MG63 (cell line): Measurements from ENCODE around the gene GALNS. TPM values are rescaled to one million over a fixed set of nuclear protein-coding genes. Genes with fewer than 3 reads are reported as not detected.
"Not testable (repeated sequence)": the region's sequence is repeated elsewhere in the genome, so short reads cannot be mapped to it uniquely, and the experiment has no call there.

ENCODE experiments used
- DNase-seq: peaks from one replicate; pipeline ENCODE4 v3.0.0-alpha.2; 2020
- H3K27me3 ChIP-seq: fragments of 250-450 bp; sonication (Bioruptor Pico); 2 replicates; pipeline ENCODE4 v1.5.1; 2020; ENCODE audit warnings: mild to moderate bottlenecking, moderate library complexity
- H3K36me3 ChIP-seq: fragments of 250-450 bp; sonication (Bioruptor Pico); 2 replicates; pipeline ENCODE4 v1.5.1; 2020; ENCODE audit warnings: mild to moderate bottlenecking, moderate library complexity
- H3K4me3 ChIP-seq: fragments of 250-450 bp; sonication (Bioruptor Pico); 2 replicates; pipeline ENCODE4 v1.5.1; 2020; ENCODE audit warnings: mild to moderate bottlenecking, moderate library complexity
- H3K9me3 ChIP-seq: fragments of 250-450 bp; sonication (Bioruptor Pico); 2 replicates; pipeline ENCODE4 v1.5.1; 2020; ENCODE audit warnings: mild to moderate bottlenecking, moderate library complexity
- total RNA-seq: library from RNA; depleted of rRNA; stranded (reverse); fragments of >200 nt; shearing (Covaris generic); gene quantifications from 2 replicates; pipeline ENCODE4 v1.2.3, GENCODE V29; 2014; ENCODE audit warnings: low replicate concordance

GALNS gene
- total RNA-seq, 1 experiment from 2014 or later, result 11.3 TPM

DNA sequence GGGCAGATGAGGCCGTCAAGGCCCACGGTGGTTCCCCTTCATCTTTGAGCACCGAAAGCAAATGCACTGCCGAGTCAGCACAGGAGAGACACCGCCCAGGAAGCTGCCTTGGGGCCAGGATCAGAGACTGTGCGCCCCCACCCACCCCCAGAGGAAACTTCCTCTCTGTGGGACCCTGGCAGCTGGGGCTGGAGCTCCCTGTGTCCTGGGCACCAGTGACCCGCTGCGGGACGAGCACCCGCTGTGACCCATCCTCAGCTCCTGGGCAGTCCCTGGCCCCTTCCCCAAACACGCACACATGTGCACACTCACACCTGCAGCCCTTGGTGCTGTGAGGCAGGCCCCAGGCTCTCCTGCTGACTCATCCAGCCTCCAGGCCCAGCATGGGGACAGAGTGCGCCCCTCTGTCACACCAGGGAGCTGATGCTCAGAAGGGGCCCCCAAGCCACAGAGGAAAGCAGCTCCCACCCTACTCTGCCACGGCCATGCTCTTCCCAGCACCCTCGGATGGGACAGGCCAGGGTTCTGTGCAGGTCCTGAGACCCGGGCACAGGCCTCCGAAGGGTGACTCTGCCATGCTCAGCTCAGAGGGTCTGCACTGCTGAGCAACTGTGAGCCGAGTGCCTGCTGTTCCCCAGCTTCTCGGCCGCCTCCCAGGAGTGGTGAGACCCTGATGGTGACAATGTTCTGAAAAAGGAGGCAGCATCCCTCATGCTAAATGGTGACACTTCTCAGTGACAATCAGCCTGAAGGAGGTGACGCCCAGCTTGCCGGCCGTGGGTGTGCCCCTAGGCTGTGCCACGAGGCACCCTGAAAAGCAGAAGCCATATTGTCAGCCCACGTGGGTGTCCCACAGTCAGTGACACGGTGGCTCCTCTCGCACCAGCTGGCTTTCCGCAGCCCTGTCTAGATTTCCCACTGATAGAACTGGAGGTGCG, 75.3 kb downstream of the GALNS start:
- Histone ChIP-seq H3K36me3 (peaks cover 6% of the 10 kb centered on the region), H3K27me3 (no peaks in the 10 kb centered on the region), H3K4me3 (no peak overlapping the region), H3K9me3 (no peaks in the 10 kb centered on the region)
- DNase-seq, result no peak

DNA sequence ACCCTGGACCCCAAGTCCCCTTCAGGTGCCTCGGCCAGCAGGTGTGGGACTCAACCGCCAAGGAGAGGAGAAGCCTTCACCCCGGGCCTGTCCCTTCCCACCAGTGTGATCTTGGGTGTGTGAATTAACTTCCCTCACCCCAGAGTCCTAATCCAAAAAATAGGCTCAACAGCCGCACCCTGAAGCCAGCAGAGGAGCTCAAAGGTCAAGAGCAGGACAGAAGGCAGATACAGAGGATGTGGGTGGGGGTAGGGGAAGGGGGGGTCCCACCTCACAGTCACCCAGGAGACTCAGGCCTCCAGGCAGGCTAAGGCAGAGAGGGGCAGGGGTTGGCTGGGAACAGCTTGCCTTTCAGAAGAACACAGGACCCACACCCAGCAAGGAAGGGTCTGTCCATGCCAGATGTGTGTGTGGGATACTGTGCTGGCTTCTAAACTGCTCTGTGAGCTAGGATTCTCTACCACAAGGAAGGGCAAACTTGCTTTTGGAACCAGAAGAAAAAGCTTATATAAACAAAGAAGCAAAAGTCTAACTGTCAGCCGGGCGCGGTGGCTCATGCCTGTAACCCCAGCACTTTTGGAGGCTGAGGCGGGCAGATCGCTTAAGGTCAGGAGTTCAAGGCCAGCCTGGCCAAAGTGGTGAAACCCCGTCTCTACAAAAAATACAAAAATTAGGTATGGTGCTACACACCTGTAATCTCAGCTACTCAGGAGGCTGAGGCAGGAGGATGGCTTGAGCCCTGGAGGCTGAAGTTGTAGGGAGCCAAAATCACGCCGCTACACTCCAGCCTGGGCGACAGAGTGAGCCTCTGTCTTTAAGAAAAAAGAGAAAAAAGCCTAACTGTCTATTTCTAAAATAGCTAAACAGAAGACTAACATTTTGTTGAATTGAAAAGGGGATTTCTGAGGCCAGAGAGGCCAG, 76.3 kb downstream of the GALNS start:
- no peak for DNase-seq
- Histone ChIP-seq H3K27me3 (no peaks in the 10 kb centered on the region), H3K4me3 (no peak overlapping the region), H3K9me3 (no peaks in the 10 kb centered on the region), H3K36me3 (peaks cover 6% of the 10 kb centered on the region)

DNA sequence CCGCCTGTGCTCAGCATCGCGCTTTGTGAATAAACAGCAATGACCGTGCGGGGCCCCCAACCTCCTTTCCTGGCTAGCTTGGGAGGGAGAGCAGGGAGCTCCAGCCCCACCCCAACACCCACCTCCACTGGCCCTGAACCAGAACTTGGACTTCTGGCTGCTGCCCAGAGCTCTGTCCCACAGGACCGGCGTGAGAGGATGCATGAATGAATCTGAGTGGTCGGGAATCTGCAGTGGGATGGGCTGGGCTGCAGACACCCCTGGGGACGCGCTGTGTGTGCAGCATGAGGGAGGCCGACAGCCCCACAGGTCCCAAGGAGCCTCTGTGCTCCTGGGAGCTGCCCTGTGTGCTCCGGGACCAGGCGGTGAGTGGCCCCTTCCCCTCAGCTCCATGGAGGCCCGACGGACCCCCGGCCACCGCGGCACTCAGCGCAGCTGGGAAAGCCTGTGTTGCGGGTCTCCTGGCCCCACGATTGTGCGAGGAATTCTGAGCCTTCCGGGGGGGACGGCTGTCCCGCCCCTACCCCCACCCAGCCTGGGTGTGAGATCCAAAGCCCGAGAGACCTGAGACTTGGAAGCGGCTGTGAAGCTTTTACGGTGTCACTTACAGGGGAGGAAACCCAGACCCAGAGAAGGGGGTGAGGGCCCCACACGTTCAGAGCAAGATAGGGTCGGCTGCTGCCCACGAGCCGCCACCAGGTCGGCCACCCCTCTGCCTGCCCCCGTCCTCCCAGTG, 77.2 kb downstream of the GALNS start:
- Histone ChIP-seq H3K36me3 (peaks cover 6% of the 10 kb centered on the region), H3K4me3 (no peak overlapping the region), H3K27me3 (no peaks in the 10 kb centered on the region), H3K9me3 (no peaks in the 10 kb centered on the region)
- no peak for DNase-seq

DNA sequence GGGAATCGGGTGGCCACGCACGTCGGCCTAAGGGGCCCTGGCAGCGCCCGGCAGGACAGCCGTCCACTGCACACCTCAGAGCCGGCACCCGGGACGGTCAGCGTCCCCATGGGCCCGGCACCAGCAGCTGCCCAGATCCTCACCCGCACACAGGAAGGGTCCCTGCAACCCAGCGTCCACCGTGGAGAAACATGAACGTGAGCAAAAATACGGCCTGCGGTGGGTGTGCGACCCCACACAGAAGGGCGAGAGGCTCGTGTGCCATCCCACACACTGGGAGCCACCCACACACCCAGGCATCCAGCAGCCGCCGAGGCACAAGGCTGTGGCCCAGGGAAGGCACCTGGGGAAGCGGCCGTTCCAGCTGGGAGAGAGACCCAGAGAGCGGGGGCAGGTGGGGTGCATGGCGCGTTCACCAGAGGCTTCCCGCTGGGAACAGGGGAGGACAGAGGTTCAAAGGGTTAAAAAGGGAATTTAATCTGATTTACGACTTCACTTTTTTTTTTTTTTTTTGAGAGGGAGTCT, 78.1 kb downstream of the GALNS start:
- Histone ChIP-seq H3K9me3 (no peaks in the 10 kb centered on the region), H3K36me3 (peaks cover 6% of the 10 kb centered on the region), H3K27me3 (no peaks in the 10 kb centered on the region), H3K4me3 (no peak overlapping the region)
- DNase-seq, result no peak

DNA sequence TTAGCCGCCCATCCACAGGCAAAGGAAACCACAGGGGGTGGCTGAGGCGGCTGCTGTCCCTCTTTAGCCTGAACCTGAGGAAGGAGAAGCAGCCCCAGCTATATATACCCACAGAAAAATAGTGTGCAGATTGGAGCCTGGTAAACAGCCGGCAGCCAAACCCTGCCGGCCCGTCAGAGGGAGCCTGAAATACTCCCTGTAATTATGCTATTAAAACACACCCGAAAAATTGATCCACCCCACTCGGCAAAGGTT, 78.5 kb downstream of the GALNS start:
- no peaks in the 10 kb centered on the region for H3K9me3 ChIP-seq
- DNase-seq, result no peak
- no peak overlapping the region for H3K4me3 ChIP-seq
- no peaks in the 10 kb centered on the region for H3K27me3 ChIP-seq
- H3K36me3 ChIP-seq, result peaks cover 6% of the 10 kb centered on the region

DNA sequence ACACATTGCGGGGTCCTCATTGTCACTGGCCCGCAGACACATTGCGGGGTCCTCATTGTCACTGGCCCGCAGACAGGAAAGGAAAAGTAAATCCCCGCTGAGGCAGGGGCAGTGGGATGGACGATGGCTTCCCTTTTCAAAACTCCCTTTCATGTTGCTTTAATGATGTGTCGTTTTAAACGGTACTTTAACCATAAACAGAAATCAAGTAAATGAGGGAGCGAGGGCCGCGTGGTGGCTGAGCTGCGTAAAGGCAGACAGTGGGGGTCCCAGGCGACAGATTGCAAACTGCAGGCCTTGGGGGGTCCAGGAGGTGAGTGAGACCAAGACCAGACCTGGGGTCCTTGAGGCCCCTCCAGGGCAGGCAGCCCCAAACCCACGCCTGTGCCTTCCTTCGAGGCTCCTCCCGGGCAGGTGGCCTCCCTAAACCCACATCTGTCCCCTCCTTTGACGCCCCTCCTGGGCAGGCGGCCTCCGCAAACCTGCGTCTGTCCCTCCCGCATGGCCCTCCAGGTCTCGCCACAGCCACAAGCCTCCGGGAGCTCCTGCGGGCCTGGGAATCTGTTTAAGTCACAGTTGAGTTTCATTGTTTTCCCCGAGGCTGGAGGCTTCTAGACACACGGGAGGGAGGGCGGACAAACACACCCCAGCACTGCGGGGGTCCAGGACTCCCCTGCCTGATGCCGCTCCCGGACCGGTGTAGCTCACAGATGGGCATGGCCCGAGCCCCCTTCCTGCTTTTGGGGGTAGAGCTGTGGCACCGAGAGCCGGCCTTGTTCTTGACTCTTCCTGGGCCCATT, 79.1 kb downstream of the GALNS start:
- Histone ChIP-seq H3K27me3 (no peaks in the 10 kb centered on the region), H3K36me3 (peaks cover 6% of the 10 kb centered on the region), H3K9me3 (no peaks in the 10 kb centered on the region), H3K4me3 (no peak overlapping the region)
- DNase-seq, result no peak

DNA sequence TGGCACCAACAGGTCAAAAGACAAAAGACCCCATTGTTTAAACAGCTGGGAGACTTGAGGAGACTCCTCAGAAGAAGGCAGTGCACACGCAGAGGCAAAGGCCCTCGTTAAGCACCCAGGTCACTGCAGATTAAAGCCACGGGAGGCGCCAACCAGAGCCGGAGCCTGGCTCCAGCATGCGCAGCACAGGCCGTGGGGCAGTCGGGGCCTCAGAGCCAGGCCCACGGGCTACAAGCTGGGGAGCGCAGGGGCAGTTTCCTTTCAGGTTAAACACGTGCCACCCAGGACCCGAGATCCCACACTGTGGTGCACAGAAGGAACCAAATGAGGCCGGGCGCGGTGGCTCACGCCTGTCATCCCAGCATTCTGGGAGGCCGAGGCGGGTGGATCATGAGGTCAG, 80.9 kb downstream of the GALNS start:
- H3K36me3 ChIP-seq, result peaks cover 6% of the 10 kb centered on the region
- no peaks in the 10 kb centered on the region for H3K9me3 ChIP-seq
- H3K4me3 ChIP-seq, result no peak overlapping the region
- DNase-seq, result no peak
- no peaks in the 10 kb centered on the region for H3K27me3 ChIP-seq

DNA sequence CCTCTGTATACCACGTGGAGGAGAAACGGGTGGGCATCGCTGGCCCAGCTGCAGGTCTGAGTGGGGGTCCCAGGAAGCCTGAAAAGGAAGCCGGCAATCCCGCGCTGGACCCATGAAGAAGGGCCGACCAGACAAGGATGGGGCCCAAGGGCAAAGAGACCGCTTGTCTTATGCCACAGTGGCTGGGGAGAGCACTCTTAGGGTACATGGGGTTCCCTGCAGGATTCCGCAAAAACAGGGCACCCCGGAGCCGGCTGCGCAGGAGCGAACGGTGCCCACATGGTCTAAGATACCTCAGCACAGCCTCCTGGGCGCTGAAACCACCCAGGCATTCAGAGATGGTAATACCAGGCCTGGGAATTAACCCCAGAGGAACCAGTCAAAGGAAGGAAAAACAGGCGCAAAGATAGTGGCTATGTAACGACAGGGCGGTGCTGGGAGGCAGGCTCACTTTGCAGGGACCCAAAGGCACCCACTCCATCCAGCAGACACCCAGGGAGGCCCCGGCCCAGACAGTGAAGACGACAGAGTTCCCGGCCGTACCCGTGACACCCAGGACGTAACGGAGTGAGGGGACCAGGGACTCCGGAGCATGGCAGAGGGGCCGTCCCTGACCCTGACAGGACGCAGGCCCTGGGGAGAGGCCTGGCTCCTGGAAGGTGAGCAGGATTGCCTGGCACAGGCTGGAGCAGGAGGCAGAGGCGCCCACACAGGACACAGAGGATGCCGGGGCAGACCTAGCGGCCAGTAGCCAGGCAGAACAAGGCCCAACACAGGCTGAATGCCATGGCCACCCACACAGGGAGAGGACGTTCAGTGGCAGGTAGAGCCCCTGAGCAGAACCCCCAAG, 82.0 kb downstream of the GALNS start:
- Histone ChIP-seq H3K27me3 (no peaks in the 10 kb centered on the region), H3K4me3 (no peak overlapping the region), H3K36me3 (peaks cover 12% of the 10 kb centered on the region), H3K9me3 (no peaks in the 10 kb centered on the region)
- DNase-seq, result no peak

DNA sequence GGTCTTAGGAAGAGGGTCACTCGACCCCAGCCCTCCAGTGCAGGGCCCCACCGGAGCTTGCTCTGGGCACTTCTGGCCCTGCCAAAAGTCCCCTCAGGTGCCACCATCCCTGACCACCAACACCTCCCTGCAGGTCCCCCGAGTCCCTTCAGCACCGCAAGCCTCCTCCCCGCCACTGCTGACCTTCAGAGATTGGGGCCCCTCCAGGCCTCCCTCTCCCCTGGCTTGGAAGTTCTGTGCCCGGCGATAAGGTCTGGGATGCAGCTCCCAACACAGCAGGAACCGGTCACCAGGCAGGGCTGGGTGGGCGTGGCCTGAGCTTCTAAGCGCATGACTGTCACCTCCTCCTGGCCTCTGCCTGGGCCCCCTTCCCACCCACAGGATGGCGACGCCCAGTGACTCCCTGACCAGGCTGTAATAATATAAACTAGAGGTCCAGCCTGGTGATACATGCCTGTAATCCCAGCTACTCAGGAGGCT, 82.9 kb downstream of the GALNS start:
- no peaks in the 10 kb centered on the region for H3K27me3 ChIP-seq
- no peaks in the 10 kb centered on the region for H3K9me3 ChIP-seq
- H3K4me3 ChIP-seq, result peak overlapping the region; percentile 12; the same call in 1 of the 2 replicates
- H3K36me3 ChIP-seq, result peaks cover 12% of the 10 kb centered on the region
- DNase-seq, result peak; percentile 88

DNA sequence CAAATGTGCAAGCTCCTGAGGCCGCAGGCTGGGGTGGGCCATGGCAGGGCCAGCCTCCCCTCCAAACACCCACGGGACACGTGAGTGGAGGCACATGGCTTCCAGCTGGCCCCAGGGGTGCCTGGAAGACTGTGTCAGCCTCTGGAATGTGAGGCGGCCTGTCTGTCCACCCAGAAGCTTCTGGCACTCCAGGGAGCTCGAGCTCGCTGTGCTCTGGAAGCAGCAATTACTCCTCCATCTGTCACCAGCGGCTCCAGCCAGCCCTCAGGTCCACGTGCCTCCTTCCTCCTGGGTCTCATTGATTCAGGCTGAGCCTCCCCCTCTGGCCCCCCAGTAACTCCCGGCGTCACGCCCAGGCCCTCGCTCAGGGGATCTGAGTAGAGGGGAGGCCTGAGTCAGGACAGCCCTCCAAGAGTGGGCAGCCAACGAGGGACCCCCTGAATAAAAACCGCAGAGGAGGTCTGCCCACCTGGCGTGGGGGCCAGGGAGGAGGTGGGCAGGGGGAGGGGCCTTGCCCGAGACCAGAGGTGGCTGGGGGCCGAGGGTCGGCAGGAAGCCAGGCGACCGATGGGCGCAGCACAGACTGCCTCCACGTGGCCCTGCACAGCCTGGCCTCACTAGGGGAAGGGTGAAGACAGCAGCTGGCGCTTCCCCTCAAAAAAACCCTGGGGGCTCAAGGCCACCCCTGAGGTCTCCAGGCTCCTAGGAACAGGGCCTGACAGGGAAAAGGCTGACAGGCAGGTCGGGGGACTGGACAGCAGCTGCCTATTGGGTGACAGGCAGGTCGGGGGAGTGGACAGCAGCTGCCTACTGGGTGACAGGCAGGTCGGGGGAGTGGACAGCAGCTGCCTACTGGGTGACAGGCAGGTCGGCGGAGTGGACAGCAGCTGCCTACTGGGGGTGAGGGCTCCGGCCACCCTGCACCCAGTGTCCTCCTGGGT, 83.6 kb downstream of the GALNS start:
- Histone ChIP-seq H3K27me3 (no peaks in the 10 kb centered on the region), H3K36me3 (peaks cover 12% of the 10 kb centered on the region), H3K9me3 (no peaks in the 10 kb centered on the region), H3K4me3 (no peak overlapping the region; the same call in 1 of the 2 replicates)
- DNase-seq, result peak; percentile 93

DNA sequence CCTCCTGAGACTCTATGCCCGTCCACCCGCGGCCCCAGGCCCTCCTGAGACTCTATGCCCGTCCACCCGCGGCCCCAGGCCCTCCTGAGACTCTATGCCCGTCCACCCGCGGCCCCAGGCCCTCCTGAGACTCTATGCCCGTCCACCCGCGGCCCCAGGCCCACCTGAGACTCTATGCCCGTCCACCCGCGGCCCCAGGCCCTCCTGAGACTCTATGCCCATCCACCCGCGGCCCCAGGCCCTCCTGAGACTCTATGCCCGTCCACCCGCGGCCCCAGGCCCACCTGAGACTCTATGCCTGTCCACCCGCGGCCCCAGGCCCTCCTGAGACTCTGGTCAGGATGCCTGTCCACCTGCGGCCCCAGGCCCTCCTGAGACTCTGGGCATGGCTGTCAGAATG, 85.0 kb downstream of the GALNS start:
- DNase-seq, H3K36me3 ChIP-seq, H3K4me3 ChIP-seq, H3K9me3 ChIP-seq, H3K27me3 ChIP-seq: not testable (repeated sequence)

DNA sequence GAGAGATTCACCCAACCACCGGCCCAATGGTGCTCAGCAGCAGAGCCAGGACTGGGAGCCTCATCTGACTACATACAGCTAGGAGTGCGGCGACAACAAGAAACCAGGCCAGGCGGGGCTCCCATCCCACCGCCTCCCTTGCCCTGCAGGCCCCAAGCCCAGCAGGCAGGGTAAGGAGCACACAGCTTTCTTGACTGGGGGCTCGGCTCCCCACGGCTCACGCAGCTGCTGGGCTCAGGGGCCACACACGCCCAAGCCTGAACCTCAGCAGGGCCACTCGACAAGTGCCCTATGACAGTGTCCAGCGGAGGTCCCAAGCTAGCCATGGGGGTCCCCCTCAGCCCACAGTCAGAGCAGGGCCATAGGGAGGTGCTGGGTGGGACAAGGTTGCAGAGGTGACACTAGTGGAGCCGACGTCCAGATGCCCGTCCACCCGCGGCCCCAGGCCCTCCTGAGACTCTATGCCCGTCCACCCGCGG, 85.4 kb downstream of the GALNS start:
- no peak overlapping the region for H3K4me3 ChIP-seq

DNA sequence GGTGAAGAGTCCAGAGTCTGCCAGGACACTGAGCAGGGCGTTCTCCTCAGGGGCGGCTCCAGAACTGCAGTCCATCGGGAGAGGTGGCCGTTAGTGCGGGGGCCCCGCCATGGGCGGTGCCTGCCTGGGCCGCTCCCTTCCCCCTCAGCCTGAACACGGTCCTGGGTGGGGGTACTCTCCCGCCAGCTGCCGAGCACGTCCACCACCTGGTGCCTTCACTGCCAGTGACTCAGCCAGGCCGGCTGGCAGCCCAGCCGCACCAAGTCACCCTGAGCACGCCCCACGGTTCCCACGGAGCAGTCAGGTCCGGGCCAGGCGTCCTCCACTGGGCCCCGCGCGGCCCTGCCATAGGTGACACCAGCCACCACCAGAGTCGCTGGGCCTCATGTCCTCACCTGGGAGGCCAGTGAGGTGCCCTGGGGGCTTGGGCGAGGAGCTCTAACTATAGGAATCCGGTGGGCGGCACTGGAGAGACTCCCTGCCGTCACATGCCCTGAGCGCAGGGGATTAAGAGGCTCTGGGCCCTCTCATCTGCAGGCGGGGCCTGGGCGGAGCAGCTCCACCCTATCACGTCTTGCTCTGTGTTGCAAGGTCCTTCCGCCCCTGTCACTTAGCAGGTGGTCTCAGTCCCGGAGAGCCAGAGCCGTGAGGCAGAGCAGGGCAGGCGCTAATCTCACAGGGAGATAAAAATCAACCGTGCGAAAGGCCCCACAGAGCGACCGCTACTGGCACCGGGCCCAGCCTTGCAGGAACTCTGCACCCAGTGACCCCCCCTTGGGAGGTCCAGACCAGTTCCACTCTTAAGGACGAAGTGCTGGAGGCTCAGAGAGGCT, 86.1 kb downstream of the GALNS start:
- Histone ChIP-seq H3K9me3 (no peaks in the 10 kb centered on the region), H3K4me3 (no peak overlapping the region; the same call in 1 of the 2 replicates), H3K36me3 (peaks cover 6% of the 10 kb centered on the region), H3K27me3 (no peaks in the 10 kb centered on the region)
- DNase-seq, result peak; percentile 89

More for the DNA sequence above, 85.4 kb downstream of the GALNS start:
- Histone ChIP-seq H3K36me3 (peaks cover 6% of the 10 kb centered on the region), H3K9me3 (no peaks in the 10 kb centered on the region), H3K27me3 (no peaks in the 10 kb centered on the region)
- no peak for DNase-seq
